ENCODE results near the gene NUDT14. TPM values are rescaled to one million over a fixed set of nuclear protein-coding genes. Genes with fewer than 3 reads are reported as not detected.

The NUDT14 gene
- total RNA-seq, 4 donors from 2014 or later, result 14.6 to 22.2 (median 19.8) TPM

- no peak overlapping the region for H3K27ac ChIP-seq
- H3K27me3 ChIP-seq, result no peaks in the 10 kb centered on the region
- no peak overlapping the region for H3K4me3 ChIP-seq
- H3K9me3 ChIP-seq, result no peaks in the 10 kb centered on the region
- no peak for DNase-seq (ENCODE audit: low spot score in 2 of 2)
- no CpG with 5 or more reads among the region's 13 CpGs for WGBS
- H3K4me1 ChIP-seq, result peaks cover 36% of the 10 kb centered on the region
- no peaks in the 10 kb centered on the region for H3K36me3 ChIP-seq
- TF ChIP-seq, protein P1, sequence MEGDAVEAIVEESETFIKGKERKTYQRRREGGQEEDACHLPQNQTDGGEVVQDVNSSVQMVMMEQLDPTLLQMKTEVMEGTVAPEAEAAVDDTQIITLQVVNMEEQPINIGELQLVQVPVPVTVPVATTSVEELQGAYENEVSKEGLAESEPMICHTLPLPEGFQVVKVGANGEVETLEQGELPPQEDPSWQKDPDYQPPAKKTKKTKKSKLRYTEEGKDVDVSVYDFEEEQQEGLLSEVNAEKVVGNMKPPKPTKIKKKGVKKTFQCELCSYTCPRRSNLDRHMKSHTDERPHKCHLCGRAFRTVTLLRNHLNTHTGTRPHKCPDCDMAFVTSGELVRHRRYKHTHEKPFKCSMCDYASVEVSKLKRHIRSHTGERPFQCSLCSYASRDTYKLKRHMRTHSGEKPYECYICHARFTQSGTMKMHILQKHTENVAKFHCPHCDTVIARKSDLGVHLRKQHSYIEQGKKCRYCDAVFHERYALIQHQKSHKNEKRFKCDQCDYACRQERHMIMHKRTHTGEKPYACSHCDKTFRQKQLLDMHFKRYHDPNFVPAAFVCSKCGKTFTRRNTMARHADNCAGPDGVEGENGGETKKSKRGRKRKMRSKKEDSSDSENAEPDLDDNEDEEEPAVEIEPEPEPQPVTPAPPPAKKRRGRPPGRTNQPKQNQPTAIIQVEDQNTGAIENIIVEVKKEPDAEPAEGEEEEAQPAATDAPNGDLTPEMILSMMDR (IDR thresholded peaks at IDR 0.05), result no peak
- TF ChIP-seq POLR2AphosphoS5 (IDR thresholded peaks at IDR 0.05) (no peak), EP300 (IDR thresholded peaks at IDR 0.05) (no peak), POLR2A (IDR thresholded peaks at IDR 0.05) (no peak)
These were observed 1.9 kb downstream of the NUDT14 start for GRCh38 chr14:105179191-105179590.

GRCh38 chr14:105178868-105179140, 2.3 kb downstream of the NUDT14 start:
- no peaks in the 10 kb centered on the region for H3K9me3 ChIP-seq
- DNase-seq (ENCODE audit: low spot score in 2 of 2), result no peak
- TF ChIP-seq POLR2AphosphoS5 (IDR thresholded peaks at IDR 0.05) (no peak), POLR2A (IDR thresholded peaks at IDR 0.05) (no peak), EP300 (IDR thresholded peaks at IDR 0.05) (no peak)
- TF ChIP-seq, protein P1 (IDR thresholded peaks at IDR 0.05), result no peak
- H3K4me1 ChIP-seq, result peaks cover 40% of the 10 kb centered on the region
- no peaks in the 10 kb centered on the region for H3K36me3 ChIP-seq
- no CpG with 5 or more reads among the region's 11 CpGs for WGBS
- no peak overlapping the region for H3K27ac ChIP-seq
- no peak overlapping the region for H3K4me3 ChIP-seq
- no peaks in the 10 kb centered on the region for H3K27me3 ChIP-seq

DNA sequence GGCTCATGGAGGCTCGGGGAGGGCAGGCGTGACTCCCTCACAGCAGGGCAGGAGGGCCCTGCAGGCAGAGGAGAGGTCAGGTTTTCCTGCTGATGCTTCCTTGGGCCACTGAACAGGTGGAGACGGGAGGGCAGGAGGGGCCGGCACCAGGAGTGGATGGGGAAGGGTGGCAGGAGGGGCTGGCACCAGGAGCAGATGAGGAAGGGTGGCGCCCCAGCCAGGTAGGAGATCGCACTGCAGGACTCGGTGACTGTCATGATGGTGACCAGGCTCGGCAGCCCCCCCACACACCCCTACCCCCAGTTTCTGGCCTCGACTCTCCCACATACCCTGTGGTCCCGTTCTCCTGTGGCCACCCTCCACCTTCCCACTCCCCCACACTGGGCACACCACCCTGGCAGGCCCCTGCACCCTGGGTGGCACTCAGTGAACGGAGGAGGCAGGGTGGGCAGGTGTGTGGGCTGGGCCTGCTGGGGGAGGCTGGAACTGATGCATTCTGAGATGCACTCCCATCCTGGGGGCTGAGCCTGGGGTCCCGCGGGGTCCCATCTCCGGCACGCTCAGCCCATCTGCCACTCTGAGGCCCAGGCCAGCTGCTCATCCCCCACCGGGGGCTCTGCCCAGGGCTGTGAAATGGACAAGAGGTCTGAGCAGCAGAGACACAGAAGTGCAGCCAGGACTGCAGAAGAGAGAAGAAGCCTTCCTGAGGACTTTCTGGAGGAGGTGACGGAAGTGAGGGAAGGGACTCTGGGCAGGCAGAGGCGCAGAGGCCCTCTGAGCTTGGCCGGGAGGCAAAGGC, 2.8 kb downstream of the NUDT14 start:
- Histone ChIP-seq H3K36me3 (no peaks in the 10 kb centered on the region), H3K9me3 (no peaks in the 10 kb centered on the region), H3K4me1 (peaks cover 40% of the 10 kb centered on the region), H3K27ac (no peak overlapping the region), H3K4me3 (no peak overlapping the region), H3K27me3 (no peaks in the 10 kb centered on the region)
- no peak for DNase-seq (ENCODE audit: low spot score in 2 of 2)
- 91% methylated on average over 17 of the region's 19 CpGs for WGBS
- TF ChIP-seq POLR2A (IDR thresholded peaks at IDR 0.05) (no peak), EP300 (IDR thresholded peaks at IDR 0.05) (no peak), POLR2AphosphoS5 (IDR thresholded peaks at IDR 0.05) (no peak)
- TF ChIP-seq, protein P1 (IDR thresholded peaks at IDR 0.05), result no peak

DNA sequence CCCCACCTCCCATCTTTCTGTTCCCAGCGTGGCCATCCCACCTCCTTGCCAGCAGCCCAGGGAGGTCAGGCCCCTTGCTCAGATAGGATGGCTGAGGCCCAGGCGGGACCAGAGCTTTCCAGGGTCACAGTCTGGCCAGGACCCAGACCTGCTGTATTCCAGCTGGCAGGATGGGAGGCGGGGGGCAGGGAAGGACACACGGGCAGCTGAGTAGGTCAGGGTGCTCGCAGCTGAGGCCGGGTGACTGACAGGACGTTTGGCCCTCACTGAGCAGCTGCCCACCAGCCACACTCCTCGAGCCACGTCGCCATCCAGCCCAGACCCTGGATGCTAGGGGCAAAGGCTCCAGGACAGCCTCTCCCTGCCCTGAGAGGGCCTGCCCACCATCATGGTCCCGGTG, 4.0 kb downstream of the NUDT14 start:
- H3K9me3 ChIP-seq, result no peaks in the 10 kb centered on the region
- peaks cover 31% of the 10 kb centered on the region for H3K4me1 ChIP-seq
- H3K27me3 ChIP-seq, result peaks cover 3% of the 10 kb centered on the region
- TF ChIP-seq POLR2A (IDR thresholded peaks at IDR 0.05) (no peak), POLR2AphosphoS5 (IDR thresholded peaks at IDR 0.05) (no peak), EP300 (IDR thresholded peaks at IDR 0.05) (no peak)
- TF ChIP-seq, protein P1 (IDR thresholded peaks at IDR 0.05), result no peak
- H3K27ac ChIP-seq, result no peak overlapping the region
- WGBS, result 83% methylated on average over 1 of the region's 11 CpGs
- no peaks in the 10 kb centered on the region for H3K36me3 ChIP-seq
- no peak for DNase-seq (ENCODE audit: low spot score in 2 of 2)
- H3K4me3 ChIP-seq, result no peak overlapping the region

GRCh38 chr14:105176513-105176912, 4.6 kb downstream of the NUDT14 start:
- H3K4me1 ChIP-seq, result peaks cover 25% of the 10 kb centered on the region
- H3K9me3 ChIP-seq, result no peaks in the 10 kb centered on the region
- peaks cover 7% of the 10 kb centered on the region for H3K27me3 ChIP-seq
- 94% methylated on average over 7 of the region's 15 CpGs for WGBS
- DNase-seq (ENCODE audit: low spot score in 2 of 2), result no peak
- no peak overlapping the region for H3K27ac ChIP-seq
- no peak overlapping the region for H3K4me3 ChIP-seq
- TF ChIP-seq EP300 (IDR thresholded peaks at IDR 0.05), result no peak
- TF ChIP-seq, protein P1 (IDR thresholded peaks at IDR 0.05), result no peak
- TF ChIP-seq POLR2AphosphoS5 (IDR thresholded peaks at IDR 0.05), result no peak
- TF ChIP-seq POLR2A (IDR thresholded peaks at IDR 0.05), result no peak
- H3K36me3 ChIP-seq, result no peaks in the 10 kb centered on the region
